Thymus (tissue), 11 donors: ENCODE data around the gene RABL6. TPM values are rescaled to one million over a fixed set of nuclear protein-coding genes. Genes with fewer than 3 reads are reported as not detected.

Source experiments
- DNase-seq, 9 donors: peaks; one replicate each; pipeline ENCODE4 v3.0.0-alpha.2; 2013; ENCODE audit warnings: low spot score in 9 of 9, low read depth in 6 of 9, missing footprints in 1 of 9
- H3K27ac ChIP-seq, 2 donors: one replicate each; pipeline ENCODE4 v1.5.1; 2013; ENCODE audit warnings: control low read depth in 1 of 2, low read depth in 1 of 2, low read length in 1 of 2, mild to moderate bottlenecking in 1 of 2, moderate library complexity in 1 of 2
- H3K27me3 ChIP-seq, 2 donors: one replicate each; pipeline ENCODE4 v1.5.1; 2013; ENCODE audit warnings: low read length in 1 of 2; ENCODE audit not compliant: control insufficient read depth in 2 of 2, insufficient read depth in 1 of 2
- H3K36me3 ChIP-seq, 2 donors: one replicate each; pipeline ENCODE4 v1.5.1; 2013; ENCODE audit warnings: low read length in 1 of 2, mild to moderate bottlenecking in 1 of 2, moderate library complexity in 1 of 2; ENCODE audit not compliant: control insufficient read depth in 2 of 2, insufficient read depth in 2 of 2
- H3K4me1 ChIP-seq, 2 donors: one replicate each; pipeline ENCODE4 v1.5.1; 2013; ENCODE audit warnings: low read length in 2 of 2; ENCODE audit not compliant: control insufficient read depth in 2 of 2, insufficient read depth in 2 of 2
- H3K4me3 ChIP-seq, 2 donors: one replicate each; pipeline ENCODE4 v1.5.1; 2013; ENCODE audit warnings: low read length in 2 of 2, control low read depth in 1 of 2, mild to moderate bottlenecking in 1 of 2
- H3K9me3 ChIP-seq, 2 donors: one replicate each; pipeline ENCODE4 v1.5.1; 2013; ENCODE audit warnings: low read length in 1 of 2, mild to moderate bottlenecking in 1 of 2; ENCODE audit not compliant: control insufficient read depth in 2 of 2, insufficient read depth in 1 of 2
- WGBS: extraction: QIAGEN DNeasy Blood & Tissue Kit; methylation state at CpG from one replicate; pipeline ENCODE4 v1.1.7; 2013; 5-methylcytosine and 5-hydroxymethylcytosine counted together
- polyA plus RNA-seq: library from polyadenylated mRNA; stranded (reverse); fragments of 200-250 nt; gene quantifications from one replicate; pipeline ENCODE4 v1.2.3, GENCODE V29; 2013
- total RNA-seq: library from RNA; stranded (reverse); fragments of 120-200 nt; gene quantifications from one replicate; pipeline ENCODE4 v1.2.4, GENCODE V29; 2013
- donor health status: healthy.

The RABL6 gene
- total and polyA plus RNA-seq, 2 donors, result 43.4 to 55.1 TPM

DNA sequence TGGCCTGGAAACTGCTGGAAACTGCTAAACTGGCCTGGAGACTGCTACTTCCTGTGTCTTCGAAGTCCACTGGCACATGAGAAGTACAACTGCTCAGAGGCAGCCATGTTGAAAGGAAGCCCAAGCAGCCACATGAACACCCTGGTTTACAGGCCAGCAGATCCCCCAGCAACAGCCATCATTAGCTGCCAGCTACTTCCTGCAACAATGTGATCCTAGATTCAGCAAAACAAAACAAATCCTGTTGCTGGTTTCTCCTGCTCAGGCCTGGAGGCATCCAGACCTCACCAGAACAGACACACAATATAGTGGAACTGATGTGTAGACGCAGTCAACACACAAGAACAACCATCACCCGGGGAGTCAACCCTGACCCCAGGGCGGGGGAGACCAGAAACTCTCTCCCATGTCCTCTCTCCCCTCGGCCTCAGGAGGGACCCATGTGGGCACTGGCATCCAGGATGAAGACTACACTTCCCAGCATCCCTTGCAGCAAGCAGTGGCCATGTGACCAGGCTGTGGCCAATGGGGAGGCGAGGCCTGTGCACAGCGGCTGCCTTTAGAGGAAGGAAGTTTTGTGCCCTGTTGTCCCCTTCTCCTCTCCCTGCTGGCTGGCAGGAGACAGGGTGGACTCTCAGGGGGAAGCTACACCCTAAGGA is 34.2 kb upstream of the RABL6 start:
- H3K27me3 ChIP-seq, result peaks cover 2 to 16% of the 10 kb centered on the region in 2 donors
- peak in 2 of 9 donors; percentile 26 to 41 for DNase-seq
- H3K9me3 ChIP-seq, result peaks cover 4 to 13% of the 10 kb centered on the region in 2 donors
- peaks cover 0 to 4% of the 10 kb centered on the region in 2 donors for H3K4me1 ChIP-seq
- no peaks in the 10 kb centered on the region for H3K36me3 ChIP-seq
- no peak overlapping the region for H3K4me3 ChIP-seq
- 80% methylated on average over 7 of the region's 7 CpGs for WGBS
- no peak overlapping the region for H3K27ac ChIP-seq

DNA sequence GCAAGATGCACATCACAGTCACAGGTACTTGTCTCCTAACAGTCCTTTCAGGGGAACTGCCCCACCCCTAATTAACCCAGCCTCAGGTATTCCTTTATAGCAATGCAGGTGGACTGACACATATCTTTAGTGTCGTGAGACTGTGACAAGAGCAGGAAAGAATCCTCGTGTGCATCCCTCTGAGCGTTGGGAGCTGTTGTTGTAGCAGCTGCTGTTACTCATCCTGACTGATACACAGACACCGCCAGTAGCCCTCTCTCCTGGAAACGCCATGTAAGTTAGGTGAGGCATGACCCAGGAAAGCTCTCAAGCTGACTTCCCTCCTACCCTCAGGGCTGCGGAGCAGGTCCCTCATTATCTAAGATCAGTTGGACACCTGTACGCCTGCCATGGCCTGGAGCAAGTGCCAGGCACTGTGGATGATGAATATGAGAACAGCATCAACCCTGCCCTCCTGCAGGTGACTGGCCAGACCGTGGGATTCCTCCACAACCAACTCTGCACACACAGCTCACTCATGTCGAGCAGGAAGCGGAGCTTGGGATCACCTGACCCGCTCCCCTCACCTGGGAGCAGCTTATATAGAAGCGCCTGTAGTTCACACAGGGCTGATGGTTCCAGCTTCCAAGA is 33.2 kb upstream of the RABL6 start:
- peaks cover 0 to 4% of the 10 kb centered on the region in 2 donors for H3K4me1 ChIP-seq
- WGBS, result 92% methylated on average over 12 of the region's 12 CpGs
- H3K36me3 ChIP-seq, result no peaks in the 10 kb centered on the region
- DNase-seq, result no peak
- no peak overlapping the region for H3K4me3 ChIP-seq
- H3K9me3 ChIP-seq, result peaks cover 4 to 13% of the 10 kb centered on the region in 2 donors
- H3K27ac ChIP-seq, result no peak overlapping the region
- peaks cover 2 to 20% of the 10 kb centered on the region in 2 donors for H3K27me3 ChIP-seq

DNA sequence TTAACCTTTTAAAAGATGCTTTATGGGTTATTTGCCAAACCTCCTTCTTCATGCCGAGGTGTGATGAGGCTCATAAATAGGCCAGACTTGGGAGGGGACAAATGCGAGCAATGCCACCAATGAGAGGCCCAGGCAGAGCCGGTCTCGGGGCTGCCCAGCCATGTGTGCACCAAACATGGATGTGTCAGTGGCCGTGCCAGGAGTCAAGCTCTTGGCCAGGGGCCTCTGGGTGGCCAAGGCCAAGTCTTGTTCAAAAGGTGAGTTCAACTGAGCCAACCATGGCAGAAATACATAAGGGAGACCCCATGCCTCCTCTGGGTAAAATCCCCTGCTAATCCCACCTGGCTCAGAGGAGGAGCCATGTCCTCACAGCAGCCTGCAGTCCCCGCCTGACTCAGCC is 32.6 kb upstream of the RABL6 start:
- 87% methylated on average over 6 of the region's 6 CpGs for WGBS
- H3K27me3 ChIP-seq, result peaks cover 2 to 23% of the 10 kb centered on the region in 2 donors
- DNase-seq, result no peak
- no peaks in the 10 kb centered on the region for H3K36me3 ChIP-seq
- no peak overlapping the region for H3K4me3 ChIP-seq
- H3K27ac ChIP-seq, result no peak overlapping the region
- H3K9me3 ChIP-seq, result peaks cover 4 to 13% of the 10 kb centered on the region in 2 donors
- H3K4me1 ChIP-seq, result peaks cover 0 to 4% of the 10 kb centered on the region in 2 donors

DNA sequence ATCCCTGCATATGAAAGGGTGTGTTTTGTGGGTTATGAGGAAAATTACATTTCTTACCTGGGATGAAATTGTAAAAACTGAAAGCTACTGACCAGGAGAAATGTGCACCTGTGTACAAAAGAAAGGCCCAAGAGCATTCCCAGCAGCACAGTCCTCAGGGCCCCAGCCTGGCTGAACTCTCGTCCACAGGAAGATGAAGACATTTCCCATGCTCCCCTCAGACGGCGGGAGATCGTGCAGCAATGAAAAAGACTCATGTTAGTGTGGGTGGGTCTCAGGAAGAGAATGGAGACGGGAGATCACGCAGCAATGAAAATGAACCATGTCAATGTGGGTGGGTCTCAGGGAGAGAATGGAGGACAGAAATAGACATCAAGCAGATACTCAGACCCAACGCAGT is 30.8 kb upstream of the RABL6 start:
- DNase-seq, result no peak
- peaks cover 4 to 13% of the 10 kb centered on the region in 2 donors for H3K9me3 ChIP-seq
- 92% methylated on average over 7 of the region's 7 CpGs for WGBS
- no peak overlapping the region for H3K27ac ChIP-seq
- no peaks in the 10 kb centered on the region for H3K36me3 ChIP-seq
- H3K4me1 ChIP-seq, result peaks cover 0 to 4% of the 10 kb centered on the region in 2 donors
- peaks cover 0 to 23% of the 10 kb centered on the region in 2 donors for H3K27me3 ChIP-seq
- H3K4me3 ChIP-seq, result no peak overlapping the region

DNA sequence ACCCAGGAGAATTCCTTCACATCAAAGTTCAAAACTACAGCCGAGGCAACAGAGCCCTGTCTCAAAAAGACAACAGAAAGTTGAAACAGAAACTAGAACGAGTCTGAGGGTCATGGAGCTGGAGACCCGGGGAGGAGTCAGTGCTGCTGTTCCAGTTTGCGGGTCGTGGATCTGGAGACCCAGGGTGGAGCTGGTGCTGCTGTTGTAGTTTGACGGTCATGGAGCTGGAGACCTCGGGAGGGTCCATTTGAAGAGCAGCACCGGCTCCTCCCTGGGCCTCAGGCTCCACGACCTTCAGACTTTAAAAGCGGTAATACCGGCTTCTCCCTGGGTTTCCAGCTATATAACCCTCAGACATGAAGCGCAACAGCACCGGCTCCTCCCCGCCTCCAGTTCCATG is 30.4 kb upstream of the RABL6 start:
- Histone ChIP-seq H3K27me3 (peaks cover 0 to 23% of the 10 kb centered on the region in 2 donors), H3K27ac (no peak overlapping the region), H3K4me3 (no peak overlapping the region), H3K36me3 (no peaks in the 10 kb centered on the region), H3K9me3 (peaks cover 4 to 13% of the 10 kb centered on the region in 2 donors), H3K4me1 (peaks cover 0 to 4% of the 10 kb centered on the region in 2 donors)
- 90% methylated on average over 14 of the region's 14 CpGs for whole genome bisulfite sequencing
- no peak for DNase-seq

DNA sequence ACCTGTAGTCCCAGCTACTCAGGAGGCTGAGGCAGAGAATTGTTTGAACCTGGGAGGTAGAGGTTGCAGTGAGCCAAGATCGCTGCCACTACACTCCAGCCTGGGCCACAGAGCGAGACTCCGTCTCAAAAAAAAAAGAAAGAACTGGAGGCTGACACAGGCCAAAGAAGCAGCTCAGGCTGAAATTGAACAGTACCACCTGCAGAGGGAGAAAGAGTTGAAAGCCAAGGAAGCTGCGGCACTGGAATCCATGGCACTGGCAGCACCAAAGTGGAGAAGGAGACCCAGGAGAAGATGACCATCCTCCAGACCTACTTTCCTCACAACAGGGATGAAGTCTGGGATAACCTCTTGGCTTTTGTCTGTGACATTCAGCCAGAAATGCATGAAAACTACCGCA is 27.9 kb upstream of the RABL6 start:
- 91% methylated on average over 5 of the region's 5 CpGs for WGBS
- Histone ChIP-seq H3K36me3 (no peaks in the 10 kb centered on the region), H3K4me1 (no peaks in the 10 kb centered on the region)

DNA sequence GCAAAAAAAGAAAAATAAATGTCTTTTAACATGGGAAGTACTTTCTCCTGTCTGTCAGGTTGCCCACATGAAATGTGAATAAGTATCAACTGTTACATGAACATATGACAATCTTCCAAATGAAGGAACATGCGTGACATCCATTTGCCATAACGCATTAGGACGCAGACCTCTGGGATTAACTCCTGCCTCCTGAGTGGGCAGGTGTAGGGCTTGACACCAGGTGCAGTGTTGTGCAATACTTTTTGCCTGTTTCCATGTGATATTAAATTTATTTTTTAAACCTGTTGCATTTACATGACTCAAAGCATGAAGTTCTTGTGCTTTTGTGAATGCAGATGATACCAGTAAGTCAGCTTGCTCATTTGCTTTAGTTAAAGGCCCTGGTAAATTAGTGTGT is 25.3 kb upstream of the RABL6 start:
- 97% methylated on average over 3 of the region's 3 CpGs for WGBS
- Histone ChIP-seq H3K27me3 (peaks cover 2 to 27% of the 10 kb centered on the region in 2 donors), H3K4me3 (no peak overlapping the region), H3K4me1 (no peaks in the 10 kb centered on the region), H3K36me3 (no peaks in the 10 kb centered on the region), H3K9me3 (no peaks in the 10 kb centered on the region), H3K27ac (no peak overlapping the region)
- no peak for DNase-seq

More for the DNA sequence above, 27.9 kb upstream of the RABL6 start:
- no peaks in the 10 kb centered on the region for H3K9me3 ChIP-seq
- no peak for DNase-seq
- peaks cover 0 to 23% of the 10 kb centered on the region in 2 donors for H3K27me3 ChIP-seq
- H3K4me3 ChIP-seq, result no peak overlapping the region
- H3K27ac ChIP-seq, result no peak overlapping the region

DNA sequence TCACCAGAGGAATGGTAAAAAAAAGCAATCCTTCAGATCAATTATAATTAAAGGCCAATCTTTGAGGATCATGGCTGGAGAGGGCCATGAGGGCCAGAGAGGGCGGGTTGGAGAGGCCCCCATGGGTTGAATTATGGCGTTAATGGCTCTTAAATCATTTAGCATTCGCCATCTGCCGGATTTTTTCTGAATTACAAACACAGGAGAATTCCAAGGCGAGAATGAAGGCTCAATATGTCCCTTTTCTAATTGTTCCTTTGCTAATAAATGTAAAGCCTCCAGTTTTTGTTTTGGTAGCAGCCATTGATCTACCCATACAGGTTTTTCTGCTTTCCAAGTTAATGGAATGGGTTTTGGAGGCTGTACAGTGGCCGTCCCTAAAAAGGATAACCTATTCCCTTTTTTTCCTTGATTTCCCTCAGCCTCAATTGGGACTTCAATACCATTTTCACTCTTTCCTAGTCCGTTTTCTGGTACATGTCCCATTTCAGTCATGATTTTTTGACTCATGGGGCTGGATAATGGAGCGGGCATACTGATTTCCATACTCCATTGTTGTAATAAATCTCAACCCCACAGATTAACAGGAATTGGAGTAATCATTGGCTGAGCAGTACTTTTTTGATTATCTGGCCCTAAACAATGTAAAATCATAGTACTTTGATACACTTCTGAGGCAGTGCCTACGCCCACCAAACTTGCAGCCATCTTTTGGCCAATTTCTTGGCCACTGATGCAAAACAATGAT is 23.3 kb upstream of the RABL6 start:
- no peaks in the 10 kb centered on the region for H3K9me3 ChIP-seq
- H3K4me3 ChIP-seq, result no peak overlapping the region
- DNase-seq, result no peak
- WGBS, result 50% methylated on average over 9 of the region's 9 CpGs
- no peak overlapping the region for H3K27ac ChIP-seq
- peaks cover 2 to 12% of the 10 kb centered on the region in 2 donors for H3K27me3 ChIP-seq
- H3K36me3 ChIP-seq, result no peaks in the 10 kb centered on the region
- peaks cover 0 to 3% of the 10 kb centered on the region in 2 donors for H3K4me1 ChIP-seq

DNA sequence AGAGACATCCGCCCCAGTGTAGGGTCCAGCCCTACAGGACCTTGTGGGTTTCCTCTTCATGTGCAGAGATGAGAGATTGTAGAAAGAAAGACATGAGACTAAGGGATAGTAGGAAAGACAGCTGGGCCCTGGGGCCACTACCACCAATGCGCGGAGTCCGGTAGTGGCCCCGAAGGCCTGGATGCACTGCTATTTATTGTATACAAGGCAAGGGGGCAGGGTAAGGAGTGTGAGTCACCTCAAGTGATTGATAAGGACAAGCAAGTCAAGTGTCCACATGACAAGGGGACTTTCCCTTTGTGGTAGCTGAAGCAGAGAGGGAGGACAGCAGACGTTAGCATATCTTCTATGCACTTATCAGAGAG is 22.8 kb upstream of the RABL6 start:
- Histone ChIP-seq H3K27me3 (peaks cover 2 to 11% of the 10 kb centered on the region in 2 donors), H3K4me3 (no peak overlapping the region), H3K9me3 (no peaks in the 10 kb centered on the region), H3K36me3 (no peaks in the 10 kb centered on the region), H3K27ac (no peak overlapping the region), H3K4me1 (peaks cover 0 to 4% of the 10 kb centered on the region in 2 donors)
- 95% methylated on average over 6 of the region's 6 CpGs for WGBS
- no peak for DNase-seq
